Pancreas (tissue), 10 donors: ENCODE results near the gene TTC29. TPM values are rescaled to one million over a fixed set of nuclear protein-coding genes. Genes with fewer than 3 reads are reported as not detected.
"Not testable (repeated sequence)": the region's sequence is repeated elsewhere in the genome, so short reads cannot be mapped to it uniquely, and the experiment has no call there.

Experiments used
- ATAC-seq, 4 donors: fragments of 200-7000 bp; cut with Tn5 transposase; one replicate each; pipeline versions ENCODE4 v1.8.0 to v1.9.1; 2020; ENCODE audit warnings: mild to moderate bottlenecking in 4 of 4, moderate library complexity in 4 of 4
- DNase-seq, 6 donors: peaks; one replicate each; pipeline ENCODE4 v3.0.0-alpha.2; 2020
- FAIRE-seq: peaks from 2 replicates; lab custom pipeline; 2012; peaks lifted over from hg19 to GRCh38; lab: Jason Lieb, UNC
- H3K27ac ChIP-seq, 4 donors: fragments of 200-600 bp; sonication (generic); 1 replicate in 3 of 4; 2 replicates in 1 of 4; pipeline versions ENCODE4 v1.5.0 to v1.8.0; 2020
- H3K27me3 ChIP-seq, 4 donors: fragments of 200-600 bp; one replicate each; pipeline ENCODE4 v1.8.0; 2021
- H3K36me3 ChIP-seq, 3 donors: fragments of 200-600 bp; sonication (generic) in 1 of 3; one replicate each; pipeline versions ENCODE4 v1.5.0 to v1.8.0; 2020 to 2021
- H3K4me1 ChIP-seq, 3 donors: fragments of 200-600 bp; one replicate each; pipeline ENCODE4 v1.8.0; 2021
- H3K4me3 ChIP-seq, 4 donors: fragments of 200-600 bp; sonication (generic) in 2 of 4; one replicate each; pipeline versions ENCODE4 v1.5.0 to v1.8.0; 2020 to 2021
- H3K9me3 ChIP-seq, 4 donors: fragments of 200-600 bp; one replicate each; pipeline ENCODE4 v1.8.0; 2021
- CTCF ChIP-seq, 4 donors: fragments of 200-600 bp; sonication (generic) in 3 of 4; IDR thresholded peaks; one replicate each; pipeline versions ENCODE4 v1.5.0 to v1.8.0; 2021; ENCODE audit warnings: antibody characterized with exemption in 4 of 4
- WGBS, 2 donors: extraction: QIAGEN DNeasy Blood & Tissue Kit; methylation state at CpG; one replicate each; pipeline ENCODE4 v1.1.7; 2013; 5-methylcytosine and 5-hydroxymethylcytosine counted together
- intact Hi-C, 3 donors: fragments of 100-400 bp; cut with DNase I; formaldehyde crosslinking; loops; one replicate each; pipeline versions ENCODE4 v1.11.1 to v1.14.2; 2022
- polyA plus RNA-seq, 2 donors: library from polyadenylated mRNA; stranded (reverse); fragments of 200-250 nt; gene quantifications; one replicate each; pipeline ENCODE4 v1.2.3, GENCODE V29; 2013
- total RNA-seq, 6 donors: library from RNA; stranded (reverse); fragmentation: NEBNext Ultra II Directional in 4 of 6; extraction: Animal tissue kit (Norgen Biotek cat#: 25700) in 4 of 6; gene quantifications; one replicate each; pipeline versions ENCODE4 v1.2.1 to v1.2.4, GENCODE V29; 2021 to 2023
- donor health status: healthy with polysubstance abuse.
- donor health status: DM: no; HTN: no; CAD: no; lungs with moderate emphysema.
- donor health status: DM: no; HTN: no; CAD: no.
- donor health status: control.
- donor health status: control.
- donor health status: Bipolar disorder and iron deficiency.
- donor health status: DM: yes; HTN: yes; CAD: no.
- donor health status: DM: no; HTN: no; CAD: no.
- donor health status: DM: no; HTN: no; CAD: no.
- donor health status: DM: yes; HTN: yes; CAD: no.

The TTC29 gene
- total and polyA plus RNA-seq, 8 donors = not detected

DNA sequence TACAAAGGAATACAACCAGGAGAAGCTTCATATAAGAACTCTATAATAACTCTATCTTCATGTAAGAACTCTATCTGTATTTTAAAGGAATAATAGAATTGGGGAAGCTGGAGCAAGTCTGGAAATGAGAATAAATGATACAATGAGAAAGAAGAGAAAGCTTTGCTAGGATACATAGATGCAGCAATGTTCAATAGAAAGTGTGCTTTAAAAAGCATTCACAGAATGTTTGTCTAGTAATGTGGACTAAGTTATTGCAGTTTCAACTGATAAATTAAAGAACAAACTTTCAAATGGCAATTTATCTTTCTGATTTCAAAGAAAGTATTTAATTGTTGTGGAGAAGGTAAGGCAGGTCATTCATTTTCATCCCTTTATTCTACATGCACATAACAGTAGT is 104.9 kb downstream of the TTC29 start:
- Histone ChIP-seq H3K36me3 (no peaks in the 10 kb centered on the region), H3K27ac (no peak overlapping the region), H3K9me3 (no peaks in the 10 kb centered on the region), H3K27me3 (no peaks in the 10 kb centered on the region), H3K4me1 (no peaks in the 10 kb centered on the region), H3K4me3 (no peak overlapping the region)
- intact Hi-C loops = no loop called here
- FAIRE-seq (no peak), ATAC-seq (no peak), DNase-seq (no peak)
- no peak for TF ChIP-seq CTCF (IDR thresholded peaks at IDR 0.05)

DNA sequence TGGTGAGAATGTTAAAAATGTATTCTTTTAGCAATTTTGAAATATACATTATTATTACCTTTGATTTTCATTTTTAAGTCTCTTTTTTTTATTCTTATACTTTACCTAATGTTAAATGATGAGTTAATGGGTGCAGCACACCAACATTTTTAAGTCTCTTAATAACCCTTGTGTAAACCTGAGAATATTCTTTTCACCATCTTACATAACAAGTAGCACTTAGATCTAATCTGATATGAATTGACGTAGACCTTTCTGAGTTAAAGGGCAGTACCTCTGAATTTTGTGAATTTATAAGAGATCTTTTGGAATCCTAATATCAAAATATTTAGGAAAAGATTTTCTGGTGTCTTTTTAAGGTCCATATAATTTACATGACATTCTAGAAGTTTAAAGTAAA is 110.6 kb downstream of the TTC29 start:
- H3K9me3 ChIP-seq = no peaks in the 10 kb centered on the region
- H3K36me3 ChIP-seq = no peaks in the 10 kb centered on the region
- no peak overlapping the region for H3K4me3 ChIP-seq
- no peak overlapping the region for H3K27ac ChIP-seq
- WGBS, 2 donors = 65 to 66% methylated on average over 1 of the region's 1 CpG
- no peaks in the 10 kb centered on the region for H3K27me3 ChIP-seq
- no peak for TF ChIP-seq CTCF (IDR thresholded peaks at IDR 0.05)
- FAIRE-seq = no peak
- DNase-seq = no peak
- intact Hi-C loops = no loop called here
- H3K4me1 ChIP-seq = no peaks in the 10 kb centered on the region
- no peak for ATAC-seq

GRCh38 chr4:146834263-146835034 is 111.2 kb downstream of the TTC29 start:
- Histone ChIP-seq H3K4me1 (no peaks in the 10 kb centered on the region), H3K27ac (no peak overlapping the region), H3K36me3 (no peaks in the 10 kb centered on the region), H3K9me3 (no peaks in the 10 kb centered on the region), H3K27me3 (no peaks in the 10 kb centered on the region), H3K4me3 (no peak overlapping the region)
- WGBS, 2 donors = 51 to 62% methylated on average over 6 of the region's 6 CpGs
- intact Hi-C loops = no loop called here
- no peak for TF ChIP-seq CTCF (IDR thresholded peaks at IDR 0.05)
- no peak for FAIRE-seq
- DNase-seq = no peak
- ATAC-seq = no peak

DNA sequence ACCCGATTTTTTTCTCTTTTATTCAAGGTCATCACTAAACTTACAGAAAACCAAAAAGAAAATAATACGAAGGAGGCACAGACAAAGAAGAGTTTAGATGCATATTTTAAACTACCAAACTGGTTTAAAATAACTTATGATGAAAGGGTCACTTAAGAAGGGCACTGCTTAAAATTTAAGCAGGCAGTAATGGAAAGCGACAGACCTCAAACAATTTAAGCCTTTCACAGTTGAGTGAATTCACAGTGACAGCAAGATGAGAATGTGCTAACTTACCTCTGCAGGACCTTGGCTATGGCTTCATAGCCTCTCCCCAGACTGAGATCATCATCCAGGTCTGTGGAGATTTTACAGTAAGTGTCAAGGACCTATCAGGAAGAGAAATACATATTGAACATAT is 112.1 kb downstream of the TTC29 start:
- no peak for ATAC-seq
- FAIRE-seq = no peak
- intact Hi-C loops = no loop called here

GRCh38 chr4:146822980-146823379 is 122.7 kb downstream of the TTC29 start:
- H3K36me3 ChIP-seq, intact Hi-C loops, DNase-seq, H3K27me3 ChIP-seq, H3K27ac ChIP-seq, ATAC-seq, H3K4me1 ChIP-seq, H3K9me3 ChIP-seq, H3K4me3 ChIP-seq, FAIRE-seq: not testable (repeated sequence)
- 69 to 79% methylated on average over 1 of the region's 1 CpG for WGBS, 2 donors

More for the DNA sequence above, 112.1 kb downstream of the TTC29 start:
- no peaks in the 10 kb centered on the region for H3K27me3 ChIP-seq
- no peak for TF ChIP-seq CTCF (IDR thresholded peaks at IDR 0.05)
- no peak overlapping the region for H3K27ac ChIP-seq
- no peak for DNase-seq
- WGBS, 2 donors = 53 to 54% methylated on average over 3 of the region's 3 CpGs
- H3K4me1 ChIP-seq = no peaks in the 10 kb centered on the region
- H3K9me3 ChIP-seq = no peaks in the 10 kb centered on the region
- H3K36me3 ChIP-seq = no peaks in the 10 kb centered on the region
- no peak overlapping the region for H3K4me3 ChIP-seq
